Stimulated activated CD4-positive, alpha-beta T cell treated with anti-CD3 and anti-CD28 coated beads, Interleukin-15, amount 100 ng/mL, for 1 hour (primary cell): Measurements from ENCODE around the gene L1CAM.

ENCODE experiments used
- DNase-seq, 2 donors: peaks; one replicate each; pipeline ENCODE4 v3.0.0-alpha.2; 2020; ENCODE audit warnings: low read depth in 1 of 2, low spot score in 1 of 2

The L1CAM gene

GRCh38 chrX:153903991-153904957 lies 18.3 kb upstream of the L1CAM start, which contains the start of gene AVPR2:
Gene AVPR2, plus strand, starts transcription at chrX:153904673. Its CDS starts 473 bp downstream, at chrX:153905146.
- no peak for DNase-seq

- DNase-seq: no peak
These were observed 17.4 kb upstream of the L1CAM start for GRCh38 chrX:153903238-153903980.

DNA sequence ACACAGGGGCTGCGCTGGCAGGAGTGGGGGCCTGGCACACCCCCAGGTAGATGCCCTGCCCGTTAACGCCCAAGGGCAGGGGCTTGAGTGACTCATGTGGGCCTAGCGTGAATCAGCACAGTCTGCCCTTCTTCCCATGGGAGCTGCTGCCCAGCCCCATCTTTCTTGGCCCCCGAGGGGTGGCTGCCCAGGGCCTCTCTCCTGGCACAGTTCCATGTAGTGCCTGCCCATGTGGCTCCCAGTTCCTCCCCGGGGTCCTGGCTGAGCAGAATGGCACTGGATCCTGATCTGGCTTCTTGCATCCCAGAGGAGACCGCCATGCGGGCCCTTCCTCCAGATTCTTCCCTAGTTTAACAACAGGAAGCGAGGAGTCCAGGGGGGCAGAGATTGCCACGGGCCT lies 16.4 kb upstream of the L1CAM start:
- no peak for DNase-seq

- DNase-seq: no peak
These were observed 15.8 kb upstream of the L1CAM start for GRCh38 chrX:153901753-153902140.

GRCh38 chrX:153900831-153901752 lies 15.1 kb upstream of the L1CAM start:
- DNase-seq: no peak

GRCh38 chrX:153897899-153898298 lies 11.9 kb upstream of the L1CAM start:
- no peak for DNase-seq

DNA sequence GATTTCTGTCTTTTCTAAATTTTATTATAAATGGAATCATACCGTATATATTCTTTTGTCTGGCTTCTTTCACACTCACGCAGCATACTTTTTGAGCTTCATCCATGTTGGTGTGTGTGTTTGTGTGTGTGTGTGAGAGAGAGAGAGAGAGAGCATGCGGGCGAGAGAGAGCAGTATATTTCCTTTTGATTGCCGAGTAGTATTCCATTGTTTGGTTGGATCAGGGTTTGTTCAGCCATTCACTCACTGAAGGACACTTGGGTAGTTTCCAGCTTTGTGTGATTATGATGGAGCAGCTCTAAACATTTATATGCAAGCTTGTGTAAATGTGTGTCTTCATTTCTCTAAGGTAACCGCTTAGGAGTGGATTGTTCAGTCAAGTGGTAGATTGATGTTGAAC lies 3.1 kb upstream of the L1CAM start:
- DNase-seq: no peak

- no peak for DNase-seq
These were observed 2.4 kb upstream of the L1CAM start for GRCh38 chrX:153888344-153888743.

- DNase-seq: no peak
These were observed 1.4 kb upstream of the L1CAM start for GRCh38 chrX:153887385-153887784.

DNA sequence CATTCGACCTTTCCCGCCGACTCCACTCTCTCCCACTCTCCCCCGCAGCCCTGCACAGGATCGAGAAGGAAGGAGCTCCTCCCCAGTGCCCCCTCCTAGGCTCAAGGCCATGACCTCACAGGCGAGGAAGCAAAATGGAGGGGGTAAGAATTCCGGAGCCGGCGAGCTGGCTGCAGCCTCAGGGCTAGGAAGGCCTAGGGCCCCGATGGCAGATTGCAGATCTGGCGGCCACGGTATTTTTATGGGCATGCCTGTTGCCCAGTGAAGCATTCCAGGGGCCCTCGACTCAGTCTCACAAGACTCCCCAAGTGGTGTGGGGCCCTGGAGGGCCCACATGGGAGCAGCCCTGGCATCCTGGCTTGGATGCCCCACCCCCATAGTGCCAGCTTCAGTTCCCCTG lies 942 bp upstream of the L1CAM start:
- no peak for DNase-seq

GRCh38 chrX:153885208-153885787 lies 675 bp downstream of the L1CAM start:
- DNase-seq: no peak

DNA sequence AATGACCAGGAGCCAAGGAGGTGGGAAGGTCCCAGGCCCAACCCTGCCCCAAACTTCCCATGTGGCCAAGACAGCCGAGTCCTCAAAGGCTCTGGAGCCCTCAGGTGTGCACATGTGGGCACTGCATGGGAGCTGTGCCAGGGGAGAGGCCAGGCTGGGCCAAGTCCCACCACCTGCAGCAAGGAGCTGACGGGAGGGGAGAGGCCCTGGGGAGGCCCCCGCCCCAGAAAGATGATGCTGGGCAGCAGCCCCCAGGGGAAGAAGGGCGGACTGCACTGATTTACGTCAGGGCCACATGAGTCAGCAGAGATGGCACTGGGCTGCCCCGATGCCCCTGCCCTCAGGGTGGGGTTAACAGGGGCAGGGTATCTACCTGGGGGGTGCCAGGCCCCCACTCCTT lies 1.4 kb downstream of the L1CAM start:
- no peak for DNase-seq

DNA sequence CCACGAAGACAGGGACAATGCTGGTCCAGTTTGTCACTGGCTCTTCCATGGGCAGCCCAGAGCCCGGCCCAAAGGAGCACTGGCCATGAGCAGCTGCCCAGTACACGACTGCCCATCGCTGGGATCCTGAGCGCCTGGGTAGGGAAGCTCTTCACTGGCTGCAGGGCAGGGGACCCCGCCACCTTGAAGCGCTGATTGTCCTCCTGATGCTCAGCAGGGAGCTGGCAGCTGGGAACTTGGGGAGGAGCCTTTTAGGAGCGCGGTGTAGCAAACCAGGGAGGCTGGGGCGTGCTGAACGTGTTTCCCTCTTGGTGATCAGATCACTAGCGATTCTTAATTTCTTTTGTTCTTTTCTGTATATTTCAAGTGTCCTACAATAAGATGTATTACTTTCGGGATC lies 1.8 kb downstream of the L1CAM start:
- no peak for DNase-seq

DNA sequence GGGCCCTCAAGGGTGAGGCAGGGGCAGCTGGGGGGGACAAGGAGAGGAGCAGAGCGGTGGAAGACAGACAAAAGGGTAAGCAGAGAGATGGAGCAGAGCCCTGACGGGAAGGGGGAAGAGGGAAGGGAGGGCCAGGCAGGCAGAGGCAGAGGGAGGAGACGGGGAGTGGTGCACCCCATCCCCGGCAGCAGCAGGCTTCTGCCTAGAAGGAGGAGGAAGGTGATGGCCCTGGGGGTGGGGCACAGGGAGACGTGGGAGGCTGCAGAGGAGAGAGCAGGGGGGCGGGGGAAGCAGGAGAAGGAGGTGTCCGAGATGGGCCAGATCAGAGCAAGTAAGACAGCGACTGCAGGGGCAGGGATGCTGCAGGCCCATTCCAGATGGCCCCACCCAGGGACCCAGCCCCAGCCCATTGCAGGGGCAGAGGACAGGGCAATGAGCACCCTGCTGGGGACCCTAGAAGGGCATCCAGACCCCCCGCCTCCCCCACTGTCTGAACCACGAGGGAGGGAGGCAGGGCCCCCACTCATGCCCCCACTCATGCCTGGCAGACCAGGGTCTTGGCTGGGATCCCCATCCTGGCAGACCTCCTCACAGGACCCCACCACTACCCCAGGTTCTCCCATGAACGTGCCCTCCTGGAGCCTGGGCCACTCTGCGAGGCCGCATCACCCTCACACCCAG lies 2.7 kb downstream of the L1CAM start:
- no peak for DNase-seq

- no peak for DNase-seq
These were observed 3.4 kb downstream of the L1CAM start for GRCh38 chrX:153882557-153882956.

GRCh38 chrX:153882086-153882498 lies 3.9 kb downstream of the L1CAM start:
- DNase-seq: no peak

- DNase-seq: no peak
These were observed 4.7 kb downstream of the L1CAM start for GRCh38 chrX:153881281-153881680.

DNA sequence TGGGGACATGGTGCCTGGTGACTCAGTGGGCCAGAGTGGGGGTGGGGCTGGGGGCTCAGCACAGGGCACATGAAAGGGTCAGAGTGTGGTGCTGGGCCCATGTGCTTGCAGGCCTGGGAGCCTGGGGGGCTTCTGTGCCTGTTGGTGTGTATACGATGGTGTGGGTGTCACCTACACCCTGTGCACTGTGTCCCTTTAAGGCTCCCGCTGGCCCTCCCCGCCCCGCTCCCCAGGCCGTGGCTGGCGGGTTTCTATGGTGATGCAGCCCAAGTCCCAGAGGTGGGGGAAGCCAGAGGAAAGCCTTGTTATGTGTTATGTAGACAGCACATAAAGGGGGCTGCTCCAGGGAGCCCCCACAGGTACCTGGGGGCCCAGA lies 5.5 kb downstream of the L1CAM start:
- no peak for DNase-seq

DNA sequence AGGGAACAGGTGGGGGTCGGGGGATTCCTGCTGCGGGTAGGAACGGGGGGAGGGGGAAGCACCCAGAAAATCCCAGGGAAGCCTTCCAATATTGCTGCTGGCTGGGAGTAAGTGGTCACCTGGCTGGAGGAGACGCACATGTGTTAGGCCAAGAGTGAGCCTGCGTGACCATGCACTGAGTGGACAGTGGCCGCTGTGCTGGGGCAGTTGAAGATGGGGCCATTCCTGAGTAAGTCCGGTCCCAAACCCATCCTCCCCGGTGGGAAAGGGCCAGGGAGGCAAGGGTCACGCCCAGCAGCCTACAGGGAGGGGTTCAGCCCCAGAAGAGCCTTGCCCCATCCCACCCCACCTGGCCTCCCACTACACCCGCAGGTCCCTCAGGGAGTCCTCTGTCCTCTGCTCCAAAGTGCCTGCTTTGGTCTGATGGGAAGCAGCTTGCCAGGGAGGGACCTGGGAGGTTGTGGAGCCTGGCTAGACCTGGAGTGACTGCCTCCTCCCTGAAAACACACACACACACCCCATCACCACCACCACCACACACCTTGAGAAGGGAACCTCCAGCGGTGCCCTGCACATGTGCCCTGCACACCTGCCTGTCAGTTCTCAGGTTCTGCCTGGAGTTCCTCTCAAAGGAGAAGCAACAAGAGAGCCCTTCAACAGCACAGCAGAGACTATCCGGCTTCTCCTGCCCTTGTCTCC lies 6.1 kb downstream of the L1CAM start:
- no peak for DNase-seq
